Measurements from ENCODE around the gene ZSWIM3.

ZSWIM3 gene

GRCh38 chr20:45890985-45891983 lies 33.9 kb downstream of the ZSWIM3 start, which contains the start of the genes CTSA and NEURL2:
Gene CTSA, plus strand, starts transcription at chr20:45891335. Its CDS starts 234 bp downstream, at chr20:45891569.
Gene NEURL2, minus strand, starts transcription at chr20:45891208. Its CDS starts 217 bp downstream, at chr20:45890991.
- DNase-seq: peak; percentile 94 to 96
- intact Hi-C loops (cut with DNase I; ENCODE audit: low total_unique reads): loop anchor here (5.0 kb wide), 1 partner anchor 41 kb away; the partner anchor contains the start of gene PCIF1
- peaks cover 4 to 61% (median 47%) of the 10 kb centered on the region in 3 donors for H3K36me3 ChIP-seq

GRCh38 chr20:45892049-45892825 lies 34.8 kb downstream of the ZSWIM3 start:
- peak overlapping the region; percentile 58 to 82 for H3K4me3 ChIP-seq
- peak in 1 of 2 donors; percentile 28 for DNase-seq
- intact Hi-C loops (cut with DNase I; ENCODE audit: low total_unique reads): loop anchor here (5.0 kb wide), 1 partner anchor 40 kb away; the partner anchor contains the start of gene PCIF1
- peaks cover 10 to 61% (median 44%) of the 10 kb centered on the region in 3 donors for H3K36me3 ChIP-seq
- TF ChIP-seq CTCF (IDR thresholded peaks at IDR 0.05): no peak
- H3K27me3 ChIP-seq: no peaks in the 10 kb centered on the region
- H3K9me3 ChIP-seq: no peaks in the 10 kb centered on the region
- peaks cover 0 to 33% (median 24%) of the 10 kb centered on the region in 4 donors for H3K4me1 ChIP-seq
- H3K27ac ChIP-seq: peak overlapping the region; percentile 79 to 89

More at GRCh38 chr20:45890985-45891983, 33.9 kb downstream of the ZSWIM3 start, which contains the start of the genes CTSA and NEURL2:
- H3K4me1 ChIP-seq: peaks cover 0 to 33% (median 24%) of the 10 kb centered on the region in 4 donors
- H3K9me3 ChIP-seq: no peaks in the 10 kb centered on the region
- peak within 1 kb of the TSS; percentile 58 to 82 for H3K4me3 ChIP-seq
- peak within 1 kb of the TSS; percentile 79 to 89 for H3K27ac ChIP-seq
- no peaks in the 10 kb centered on the region for H3K27me3 ChIP-seq
- peak in 1 of 2 experiments; percentile 10 for TF ChIP-seq CTCF (IDR thresholded peaks at IDR 0.05)

GRCh38 chr20:45892828-45893500 lies 35.5 kb downstream of the ZSWIM3 start:
- Histone ChIP-seq H3K4me3 (no peak overlapping the region), H3K27me3 (no peaks in the 10 kb centered on the region), H3K4me1 (peaks cover 0 to 33% (median 24%) of the 10 kb centered on the region in 4 donors), H3K36me3 (peaks cover 17 to 61% (median 46%) of the 10 kb centered on the region in 3 donors), H3K9me3 (no peaks in the 10 kb centered on the region), H3K27ac (no peak overlapping the region)
- TF ChIP-seq CTCF (IDR thresholded peaks at IDR 0.05): no peak
- intact Hi-C loops (cut with DNase I; ENCODE audit: low total_unique reads): loop anchor here (5.0 kb wide), 1 partner anchor 39 kb away; the partner anchor contains the start of gene PCIF1
- DNase-seq: no peak

- H3K27me3 ChIP-seq: no peaks in the 10 kb centered on the region
- intact Hi-C loops (cut with DNase I; ENCODE audit: low total_unique reads): loop anchor here (5.0 kb wide), 1 partner anchor 38 kb away; the partner anchor contains the start of gene PCIF1
- H3K9me3 ChIP-seq: no peaks in the 10 kb centered on the region
- H3K4me1 ChIP-seq: peaks cover 0 to 32% (median 21%) of the 10 kb centered on the region in 4 donors
- no peak overlapping the region for H3K4me3 ChIP-seq
- no peak for DNase-seq
- no peak for TF ChIP-seq CTCF (IDR thresholded peaks at IDR 0.05)
- peaks cover 19 to 64% (median 49%) of the 10 kb centered on the region in 3 donors for H3K36me3 ChIP-seq
- H3K27ac ChIP-seq: no peak overlapping the region
Observed at GRCh38 chr20:45893831-45894230, 36.4 kb downstream of the ZSWIM3 start.
